ENCODE data around the gene LRCOL1.

- TF ChIP-seq POLR2AphosphoS5 (IDR thresholded peaks at IDR 0.05; ENCODE audit: low read depth), result no peak
- TF ChIP-seq ETS1 (IDR thresholded peaks at IDR 0.05), result no peak
- no peak for TF ChIP-seq CTCF (conservative IDR thresholded peaks at IDR 0.05; ENCODE audit: low read depth in 2 of 2)
- TF ChIP-seq EZH2 (IDR thresholded peaks at IDR 0.05; ENCODE audit: low read depth, unreplicated experiment), result no peak
- no peak for TF ChIP-seq EZH2phosphoT487 (IDR thresholded peaks at IDR 0.05; ENCODE audit: unreplicated experiment)
Measured at GRCh38 chr12:132651444-132652100, 41.2 kb upstream of the LRCOL1 start.
